ENCODE results near the gene FBXO28.
"Not testable (repeated sequence)": the region's sequence is repeated elsewhere in the genome, so short reads cannot be mapped to it uniquely, and the experiment has no call there.

Gene FBXO28

DNA sequence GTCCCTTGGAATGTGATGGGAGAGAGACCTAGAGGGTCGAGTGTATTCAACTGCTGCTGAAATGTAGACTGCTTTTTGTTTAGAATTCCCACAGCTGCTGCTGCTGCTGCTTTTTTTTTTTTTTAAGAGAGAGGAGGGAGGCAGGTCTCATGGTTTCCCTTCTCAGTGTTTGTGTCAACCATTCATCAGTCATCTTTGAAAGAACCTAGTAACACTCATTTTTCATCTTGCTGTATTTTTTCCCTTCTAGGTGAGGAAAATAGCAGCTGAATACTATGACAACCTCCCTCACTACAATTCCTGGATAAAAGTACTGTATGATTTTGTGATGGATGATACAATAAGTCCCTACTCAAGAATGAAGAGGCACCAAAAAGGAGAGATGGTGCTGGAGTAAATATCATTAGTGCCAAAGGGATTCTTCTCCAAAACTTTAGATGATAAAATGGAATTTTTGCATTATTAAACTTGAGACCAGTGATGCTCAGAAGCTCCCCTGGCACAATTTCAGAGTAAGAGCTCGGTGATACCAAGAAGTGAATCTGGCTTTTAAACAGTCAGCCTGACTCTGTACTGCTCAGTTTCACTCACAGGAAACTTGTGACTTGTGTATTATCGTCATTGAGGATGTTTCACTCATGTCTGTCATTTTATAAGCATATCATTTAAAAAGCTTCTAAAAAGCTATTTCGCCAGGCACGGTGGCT lies 78.3 kb downstream of the FBXO28 start:
- DNase-seq: no peak

DNA sequence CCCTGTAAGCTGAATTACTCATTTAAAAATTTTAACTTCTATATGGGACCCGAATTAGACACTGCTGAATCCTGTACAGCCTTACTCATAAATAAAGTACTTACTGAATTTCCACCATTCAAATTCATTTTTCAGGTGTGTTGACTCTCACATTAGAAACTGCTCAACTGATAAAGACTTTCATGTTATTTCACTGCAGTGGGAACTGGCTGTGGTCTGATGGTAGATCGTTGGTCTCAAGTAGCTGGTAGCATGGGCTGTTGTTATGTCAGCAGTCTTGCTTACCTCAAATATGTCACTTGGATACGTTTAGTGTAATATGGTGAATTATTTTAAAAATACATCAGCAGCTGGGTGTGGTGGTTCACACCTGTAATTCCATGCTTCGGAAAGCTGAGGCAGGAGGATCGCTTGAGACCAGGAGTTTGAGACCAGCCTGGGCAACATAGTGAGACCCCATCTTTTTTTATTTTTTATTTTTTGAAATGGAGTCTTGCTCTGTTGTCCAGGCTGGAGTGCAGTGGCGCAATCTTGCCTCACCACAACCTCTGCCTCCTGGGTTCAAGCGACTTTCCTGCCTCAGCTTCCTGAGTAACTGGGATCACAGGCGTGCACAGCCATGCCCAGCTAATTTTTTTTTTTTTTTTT lies 79.5 kb downstream of the FBXO28 start:
- no peak for DNase-seq

DNA sequence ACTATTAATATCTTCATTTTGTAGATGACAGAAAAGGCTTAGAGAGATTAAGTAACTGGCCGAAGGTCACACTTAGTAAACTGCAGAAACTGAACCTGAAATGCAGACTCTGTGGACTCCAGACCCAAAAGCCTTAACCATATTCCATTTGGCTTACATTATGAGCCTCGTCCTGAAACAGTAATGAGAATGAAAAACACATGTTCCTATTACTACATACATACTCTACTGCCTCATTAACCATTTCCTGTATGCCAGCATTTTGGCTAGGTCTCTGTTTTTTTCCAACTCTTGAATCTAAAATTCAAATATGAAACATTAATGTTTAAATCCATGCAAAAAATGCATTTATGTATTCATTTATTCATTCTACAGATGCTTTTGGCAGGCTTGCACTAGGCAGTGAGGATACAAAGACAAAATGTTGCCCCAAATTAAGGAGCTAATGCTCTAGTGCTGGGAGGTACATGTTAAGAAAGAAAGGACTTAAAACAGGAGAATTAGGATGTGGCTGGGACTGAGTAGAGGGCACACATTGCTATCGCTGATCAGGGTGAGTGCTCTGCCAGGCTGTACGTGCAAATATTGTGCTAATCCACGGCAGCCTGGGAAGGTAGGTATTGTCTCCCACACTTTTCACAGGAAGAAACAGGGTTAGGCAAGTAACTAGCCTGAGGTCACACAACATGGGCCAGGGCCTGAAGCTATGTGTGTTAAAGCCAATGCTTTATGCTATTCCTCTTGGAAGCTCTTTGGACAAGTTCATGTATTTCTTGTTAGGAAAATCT lies 83.1 kb downstream of the FBXO28 start:
- no peak for DNase-seq

DNA sequence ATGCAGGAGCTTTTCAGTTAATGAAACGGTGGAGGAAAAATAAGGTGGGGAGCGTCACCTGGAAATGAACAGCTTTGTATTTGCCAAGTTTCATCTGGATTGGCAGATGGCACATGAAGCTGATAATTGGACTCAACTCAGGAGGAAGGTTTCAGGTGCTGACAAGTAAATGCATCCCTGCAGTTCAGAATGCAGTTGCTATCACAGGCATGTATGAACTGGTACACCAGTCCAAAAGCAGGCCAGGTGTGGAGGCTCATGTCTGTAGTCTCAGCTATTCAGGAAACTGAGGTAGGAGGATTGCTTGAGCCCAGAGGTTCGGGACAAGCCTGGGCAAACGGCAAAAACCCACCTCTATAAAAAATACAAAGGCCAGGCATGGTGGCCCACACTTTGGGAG lies 84.7 kb downstream of the FBXO28 start:
- no peak for DNase-seq

DNA sequence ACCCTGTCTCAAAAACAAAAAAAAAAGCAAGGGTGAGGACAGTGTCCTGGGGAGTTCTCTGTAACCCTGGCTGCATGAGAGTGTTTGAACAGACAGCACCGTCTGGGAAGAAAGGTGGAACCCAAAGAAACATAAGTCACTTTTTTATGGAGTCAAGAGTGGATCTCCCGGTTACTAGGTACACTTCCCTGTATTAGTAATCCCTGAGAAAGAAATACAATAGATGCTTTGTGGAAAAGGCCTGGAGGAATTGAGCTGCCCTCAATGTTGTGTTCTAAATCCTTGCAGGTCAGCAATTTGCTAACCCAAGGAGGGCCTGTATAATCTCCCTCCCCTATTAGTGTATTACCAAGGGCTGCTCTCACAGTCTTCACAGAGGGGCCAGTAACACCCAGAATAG lies 85.8 kb downstream of the FBXO28 start:
- no peak for DNase-seq

DNA sequence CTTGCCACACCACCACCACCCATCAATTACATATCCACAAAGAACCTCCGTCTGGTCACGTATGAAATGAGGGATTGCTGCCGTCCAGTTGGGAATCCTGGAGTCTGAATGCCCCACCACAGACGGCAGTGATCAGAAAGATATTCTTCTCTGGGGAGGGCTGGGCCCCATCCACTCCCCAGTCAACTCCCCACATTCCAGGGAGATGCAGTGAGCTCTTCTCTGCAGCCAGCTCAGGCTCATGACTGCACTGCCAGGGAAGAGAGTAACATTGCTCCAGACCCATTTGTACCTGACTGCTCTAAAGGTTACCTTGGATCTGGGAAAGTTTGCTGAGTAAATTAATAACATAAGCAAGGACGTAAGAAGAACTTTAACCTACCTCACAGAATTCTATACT lies 87.5 kb downstream of the FBXO28 start:
- DNase-seq: no peak

DNA sequence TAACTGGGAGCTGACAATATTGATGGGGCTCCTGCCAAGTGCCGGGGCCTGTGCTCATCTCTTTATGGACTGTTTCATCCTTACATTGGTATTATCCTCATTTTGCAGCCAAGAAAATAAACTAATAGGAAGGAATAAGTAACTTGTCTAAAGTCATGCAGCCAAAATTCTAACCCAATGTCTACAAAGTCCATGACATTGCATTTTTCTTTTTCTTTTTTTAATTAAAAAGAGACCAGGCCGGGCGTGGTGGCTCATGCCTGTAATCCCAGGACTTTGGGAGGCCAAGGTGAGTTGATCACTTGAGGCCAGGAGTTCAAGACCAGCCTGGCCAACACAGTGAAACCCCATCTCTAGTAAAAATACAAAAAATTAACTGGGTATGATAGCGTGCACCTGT lies 87.9 kb downstream of the FBXO28 start:
- DNase-seq: no peak

DNA sequence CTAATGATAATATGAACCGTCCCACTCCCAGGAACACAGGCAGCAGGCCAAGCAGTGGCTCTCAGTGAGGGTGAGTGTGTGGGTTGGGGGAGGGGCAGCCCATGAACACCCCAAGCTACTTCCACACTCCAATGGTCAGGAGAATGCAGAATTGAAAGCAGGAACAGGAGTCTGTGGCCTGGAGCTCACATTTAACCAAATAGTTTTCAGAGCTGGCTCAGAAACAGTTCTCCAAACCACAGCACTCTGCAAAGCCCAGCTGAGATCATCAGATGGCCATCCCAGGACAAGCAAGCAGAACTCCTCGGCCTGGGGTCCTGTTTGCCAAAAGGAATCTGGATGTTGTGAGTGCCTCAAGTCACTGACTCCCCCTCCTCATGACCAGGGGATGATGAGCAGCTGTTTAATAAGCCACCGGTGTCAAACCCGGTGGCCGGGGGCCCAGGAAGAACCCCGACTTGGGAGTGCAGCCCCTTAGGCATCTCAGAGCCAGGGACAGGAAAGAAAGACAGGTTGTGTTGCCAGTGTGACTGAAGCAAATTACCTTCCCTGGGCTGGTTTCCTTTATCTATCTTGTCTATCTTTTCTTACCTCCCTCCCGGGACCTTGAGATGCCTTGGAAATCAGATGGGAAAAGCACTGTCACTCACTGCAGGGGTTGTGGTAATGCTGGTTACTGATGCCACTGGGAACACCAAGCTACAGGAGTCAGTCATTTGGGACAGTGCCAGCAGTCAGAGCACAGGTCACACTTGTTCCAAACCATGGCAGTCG lies 89.5 kb downstream of the FBXO28 start:
- no peak for DNase-seq

DNA sequence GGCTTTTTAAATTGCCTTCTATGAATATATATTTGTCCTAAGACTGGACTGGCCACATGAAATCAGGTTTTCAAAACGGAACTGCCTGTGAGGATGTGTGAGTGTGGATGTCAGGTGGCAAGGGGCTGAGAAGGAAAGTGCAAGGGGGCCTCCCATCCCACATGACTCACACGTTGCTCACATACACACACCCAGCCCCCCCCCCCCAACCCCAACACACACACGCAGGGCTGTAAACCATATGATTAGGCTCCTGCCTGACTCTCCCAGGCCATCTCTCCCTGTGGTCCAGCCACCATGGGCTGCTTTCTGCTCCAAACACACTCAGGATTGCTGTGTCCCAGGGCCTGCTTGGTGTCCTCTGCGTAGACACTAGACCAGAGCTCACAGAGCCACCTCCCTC lies 91.5 kb downstream of the FBXO28 start:
- no peak for DNase-seq

DNA sequence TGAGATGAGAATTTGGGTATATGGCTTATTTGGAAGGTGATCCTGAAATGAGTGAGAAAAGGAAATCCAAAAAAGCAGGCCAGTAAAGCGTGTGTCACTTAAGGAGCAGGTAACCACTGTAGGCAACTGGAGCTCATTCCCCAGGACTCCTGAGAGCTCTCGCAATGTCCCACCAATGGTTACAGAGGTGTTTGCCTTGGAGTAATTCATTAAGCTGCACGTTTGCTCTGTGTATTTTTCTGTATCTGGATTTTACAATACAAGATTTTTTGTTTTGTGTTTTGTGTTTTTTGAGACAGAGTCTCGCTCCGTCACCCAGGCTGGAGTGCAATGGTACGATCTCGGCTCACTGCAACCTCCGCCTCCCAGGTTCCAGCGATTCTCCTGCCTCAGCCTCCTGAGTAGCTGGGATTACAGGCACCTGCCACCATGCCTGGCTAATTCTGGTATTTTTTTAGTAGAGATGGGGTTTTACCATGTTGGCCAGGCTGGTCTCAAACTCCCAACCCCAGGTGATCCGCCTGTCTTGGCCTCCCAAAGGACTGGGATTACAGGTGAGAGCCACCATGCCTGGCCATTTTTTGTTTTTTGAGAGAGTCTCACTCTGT lies 92.1 kb downstream of the FBXO28 start:
- not testable (repeated sequence) for DNase-seq

DNA sequence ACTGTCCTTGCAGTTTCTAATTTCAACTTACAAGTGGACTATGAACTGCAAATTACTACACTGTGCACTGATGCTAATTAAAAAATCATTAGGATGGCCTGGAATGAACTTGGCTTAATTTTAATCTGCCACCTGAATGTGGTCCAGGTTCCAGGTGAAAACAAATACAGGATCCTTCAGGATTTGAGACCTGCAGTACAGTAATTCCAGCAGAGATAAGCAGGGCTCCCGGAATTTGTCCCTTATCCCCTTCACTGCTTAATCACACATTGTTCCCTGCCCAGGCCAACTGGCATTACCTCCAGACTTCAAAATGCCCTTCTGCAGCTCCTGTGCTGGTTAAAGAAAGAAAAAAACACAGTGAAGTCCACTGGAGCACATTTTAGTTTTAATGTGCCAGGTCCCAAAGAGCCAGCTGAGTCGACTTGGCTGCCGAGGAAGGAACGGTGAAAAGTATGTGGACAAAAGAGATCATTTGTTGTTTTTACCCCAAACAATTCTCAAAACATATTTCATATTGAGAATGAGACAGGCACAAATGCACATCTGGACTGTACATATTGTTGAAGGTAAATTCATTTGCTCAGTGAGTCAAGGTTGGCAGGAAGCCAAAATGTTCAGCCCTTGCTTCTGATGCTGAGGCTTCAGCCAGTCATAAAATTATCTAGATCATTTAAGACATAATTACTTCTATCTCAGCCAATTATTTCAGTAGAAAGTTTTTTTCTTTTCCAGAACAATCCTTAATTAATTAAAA lies 97.5 kb downstream of the FBXO28 start:
- DNase-seq: no peak
